Skeletal muscle satellite cell (primary cell): ENCODE data around the gene NOC2L.

Experiments
- H3K27me3 ChIP-seq: 2 replicates; pipeline ENCODE4 v1.7.0; 2013; ENCODE audit warnings: low read length; ENCODE audit not compliant: control insufficient read depth, insufficient read depth
- H3K36me3 ChIP-seq: 2 replicates; pipeline ENCODE4 v1.7.0; 2013; ENCODE audit warnings: mild to moderate bottlenecking, control low read depth, low read length; ENCODE audit not compliant: insufficient read depth
- H3K4me1 ChIP-seq: 2 replicates; pipeline ENCODE4 v1.7.0; 2013; ENCODE audit warnings: low read length; ENCODE audit not compliant: control insufficient read depth, insufficient read depth
- H3K4me2 ChIP-seq: 2 replicates; pipeline ENCODE4 v1.7.0; 2013; ENCODE audit warnings: mild to moderate bottlenecking, low read length
- H3K4me3 ChIP-seq: 2 replicates; pipeline ENCODE4 v1.7.0; 2013; ENCODE audit warnings: low read length
- H3K9ac ChIP-seq: 2 replicates; pipeline ENCODE4 v1.7.0; 2013; ENCODE audit warnings: mild to moderate bottlenecking, low read depth, low read length, moderate library complexity
- H3K9me3 ChIP-seq: replicated peaks from 2 replicates; pipeline ENCODE4 v1.7.0; 2013; ENCODE audit warnings: mild to moderate bottlenecking, control low read depth, low read length

NOC2L gene

DNA sequence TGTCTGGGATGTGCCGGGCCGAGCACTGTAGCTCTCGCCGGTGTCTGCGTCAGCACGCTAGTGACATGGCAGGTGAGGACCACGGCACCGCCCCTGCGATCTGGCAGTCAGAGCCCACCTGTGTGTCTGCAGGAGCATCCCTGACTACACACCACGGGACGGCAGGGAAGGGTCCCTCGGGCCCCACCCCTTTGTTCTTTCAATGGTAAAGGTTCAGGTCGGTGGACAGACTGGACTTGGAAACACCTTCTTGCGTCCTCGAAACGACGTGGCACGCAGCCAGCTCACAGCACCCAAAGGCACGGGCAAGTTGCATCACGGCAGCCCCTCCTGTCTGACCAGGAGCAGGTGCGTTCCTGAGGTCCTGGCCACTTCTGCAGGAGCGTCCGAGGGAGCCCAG is 39.0 kb downstream of the NOC2L start:
- no peaks in the 10 kb centered on the region for H3K9me3 ChIP-seq
- H3K4me1 ChIP-seq, result peaks cover 38% of the 10 kb centered on the region
- H3K4me3 ChIP-seq, result no peak overlapping the region
- peaks cover 37% of the 10 kb centered on the region for H3K27me3 ChIP-seq
- H3K4me2 ChIP-seq, result no peak overlapping the region
- H3K9ac ChIP-seq, result no peak overlapping the region
- no peaks in the 10 kb centered on the region for H3K36me3 ChIP-seq

DNA sequence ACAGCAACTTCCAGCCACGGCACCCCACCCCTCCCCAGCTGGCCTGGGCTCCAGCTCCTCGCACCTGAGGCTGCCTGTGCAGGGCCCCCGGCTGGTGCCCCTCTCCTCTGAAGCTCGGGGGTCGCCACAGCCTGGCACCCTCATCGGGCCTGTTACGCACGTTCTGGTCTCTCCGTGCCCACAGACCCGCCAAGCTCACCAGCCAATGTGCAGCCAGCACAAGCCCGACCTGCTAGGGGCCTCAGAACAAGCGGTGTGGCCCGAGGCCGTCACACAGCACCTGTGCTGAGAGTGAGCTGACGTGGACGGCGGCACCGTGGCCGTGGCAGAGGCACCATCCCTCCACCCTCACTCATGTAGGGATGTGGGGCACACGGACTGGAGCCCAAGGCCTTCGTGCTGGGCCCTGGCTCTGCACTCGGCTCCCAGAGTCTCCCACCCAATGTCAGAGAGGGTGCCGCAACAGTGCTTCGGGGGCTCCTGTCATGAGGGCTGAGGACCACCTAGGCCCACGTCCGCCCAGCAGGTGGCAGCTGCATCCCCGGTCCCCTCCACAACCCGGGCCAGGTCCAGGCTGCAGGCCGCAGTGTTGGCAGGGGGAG is 39.7 kb downstream of the NOC2L start:
- H3K9ac ChIP-seq, result no peak overlapping the region
- peaks cover 41% of the 10 kb centered on the region for H3K27me3 ChIP-seq
- peaks cover 38% of the 10 kb centered on the region for H3K4me1 ChIP-seq
- no peaks in the 10 kb centered on the region for H3K9me3 ChIP-seq
- H3K36me3 ChIP-seq, result no peaks in the 10 kb centered on the region
- no peak overlapping the region for H3K4me3 ChIP-seq
- no peak overlapping the region for H3K4me2 ChIP-seq

DNA sequence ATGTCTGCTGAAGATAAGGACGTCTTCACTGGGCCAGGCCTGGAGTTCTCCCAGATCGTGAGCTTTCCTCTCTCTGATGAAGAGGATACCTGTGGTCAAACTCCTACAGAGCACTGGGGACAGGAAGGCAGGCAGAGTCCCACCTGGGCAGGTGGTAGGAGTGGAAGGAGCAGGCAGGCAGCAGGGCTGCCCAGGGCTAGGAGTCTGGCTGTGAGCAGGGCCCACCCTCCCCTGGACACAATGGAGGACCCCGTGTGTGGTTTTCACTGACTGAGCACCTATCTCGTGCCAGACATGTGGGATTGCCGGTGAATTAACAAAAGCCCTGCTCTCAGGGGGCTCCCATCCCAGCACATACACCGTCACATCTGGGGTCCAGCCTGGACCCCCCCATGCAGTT is 40.2 kb downstream of the NOC2L start:
- H3K4me1 ChIP-seq, result peaks cover 38% of the 10 kb centered on the region
- H3K4me3 ChIP-seq, result no peak overlapping the region
- no peaks in the 10 kb centered on the region for H3K36me3 ChIP-seq
- H3K4me2 ChIP-seq, result no peak overlapping the region
- H3K9me3 ChIP-seq, result no peaks in the 10 kb centered on the region
- H3K9ac ChIP-seq, result no peak overlapping the region
- H3K27me3 ChIP-seq, result peaks cover 46% of the 10 kb centered on the region

DNA sequence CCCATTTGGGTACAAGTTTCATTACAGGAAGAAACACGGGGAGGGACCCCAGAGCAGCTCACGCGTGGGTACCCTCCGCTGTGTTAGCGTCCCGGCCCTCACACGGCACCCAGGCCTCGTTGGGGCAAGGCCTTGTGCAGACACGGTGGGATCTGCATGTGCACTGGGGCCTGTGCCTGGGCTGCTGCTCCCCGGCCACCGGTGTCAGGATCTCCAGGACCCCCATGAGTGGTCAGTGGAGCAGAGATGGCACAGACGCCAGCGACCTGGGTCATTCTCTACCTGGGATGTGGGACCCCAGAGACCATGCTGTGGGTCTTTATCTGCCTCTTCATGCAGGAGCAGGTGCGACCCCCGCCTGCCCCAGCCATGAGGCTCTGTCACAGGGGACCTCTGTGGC is 40.7 kb downstream of the NOC2L start:
- H3K36me3 ChIP-seq, result no peaks in the 10 kb centered on the region
- H3K4me2 ChIP-seq, result no peak overlapping the region
- H3K9ac ChIP-seq, result no peak overlapping the region
- no peaks in the 10 kb centered on the region for H3K9me3 ChIP-seq
- peaks cover 36% of the 10 kb centered on the region for H3K4me1 ChIP-seq
- no peak overlapping the region for H3K4me3 ChIP-seq
- H3K27me3 ChIP-seq, result peaks cover 50% of the 10 kb centered on the region

DNA sequence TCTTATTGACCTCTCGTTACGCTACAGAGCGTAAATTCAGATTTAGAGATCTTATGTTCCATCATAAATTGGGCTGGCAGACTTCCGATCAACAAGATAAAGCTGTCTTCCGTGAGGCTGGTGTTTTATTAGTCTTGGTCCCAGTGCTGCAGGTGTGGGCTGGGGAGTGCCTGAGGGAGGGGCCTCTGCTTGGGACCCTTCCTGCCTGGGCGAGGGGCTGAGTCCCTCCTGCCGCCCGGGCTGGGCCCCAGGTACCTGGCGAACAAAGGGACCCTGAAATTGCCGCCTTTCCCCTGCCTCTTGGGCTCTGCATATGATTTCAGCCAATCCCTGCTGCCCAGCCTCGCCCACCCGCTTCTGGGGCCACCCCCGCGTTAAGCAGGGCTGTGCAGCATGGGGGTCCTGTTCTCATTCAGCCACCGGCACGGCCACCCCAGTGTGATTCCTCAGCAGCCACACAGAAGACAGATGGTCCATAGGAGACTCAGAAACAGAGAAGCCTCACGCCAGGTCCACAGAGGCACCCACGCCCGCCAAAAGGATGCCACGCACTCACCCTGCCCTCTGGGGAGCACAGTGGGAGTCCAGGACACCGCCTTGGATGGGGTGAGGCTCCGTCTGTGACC is 41.5 kb downstream of the NOC2L start:
- Histone ChIP-seq H3K4me1 (peaks cover 29% of the 10 kb centered on the region), H3K36me3 (no peaks in the 10 kb centered on the region), H3K9me3 (no peaks in the 10 kb centered on the region), H3K4me3 (no peak overlapping the region), H3K27me3 (peaks cover 54% of the 10 kb centered on the region), H3K4me2 (no peak overlapping the region), H3K9ac (no peak overlapping the region)

DNA sequence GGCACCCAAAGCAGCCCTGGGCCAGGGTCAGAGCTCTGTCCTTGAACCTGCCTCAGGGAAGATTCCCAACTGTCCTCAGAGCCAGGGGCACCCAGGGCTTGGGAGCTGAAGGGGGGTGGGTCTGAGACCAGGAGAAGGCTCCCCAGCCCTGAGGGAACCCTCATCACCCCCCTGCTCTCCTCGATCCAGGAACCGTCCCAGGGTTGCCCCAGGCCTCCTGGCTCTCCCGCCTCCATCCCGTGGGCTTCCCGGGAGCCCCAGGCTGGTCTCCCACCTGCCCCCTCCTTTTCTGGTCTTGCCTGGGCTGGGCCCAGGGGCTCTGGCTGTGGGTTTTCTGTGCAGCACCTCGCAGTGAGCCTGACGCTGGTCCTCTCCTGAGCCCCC is 42.0 kb downstream of the NOC2L start:
- Histone ChIP-seq H3K4me3 (no peak overlapping the region), H3K36me3 (no peaks in the 10 kb centered on the region), H3K9me3 (no peaks in the 10 kb centered on the region), H3K27me3 (peaks cover 54% of the 10 kb centered on the region), H3K4me1 (peaks cover 29% of the 10 kb centered on the region), H3K9ac (no peak overlapping the region), H3K4me2 (peak overlapping the region; percentile 42)

DNA sequence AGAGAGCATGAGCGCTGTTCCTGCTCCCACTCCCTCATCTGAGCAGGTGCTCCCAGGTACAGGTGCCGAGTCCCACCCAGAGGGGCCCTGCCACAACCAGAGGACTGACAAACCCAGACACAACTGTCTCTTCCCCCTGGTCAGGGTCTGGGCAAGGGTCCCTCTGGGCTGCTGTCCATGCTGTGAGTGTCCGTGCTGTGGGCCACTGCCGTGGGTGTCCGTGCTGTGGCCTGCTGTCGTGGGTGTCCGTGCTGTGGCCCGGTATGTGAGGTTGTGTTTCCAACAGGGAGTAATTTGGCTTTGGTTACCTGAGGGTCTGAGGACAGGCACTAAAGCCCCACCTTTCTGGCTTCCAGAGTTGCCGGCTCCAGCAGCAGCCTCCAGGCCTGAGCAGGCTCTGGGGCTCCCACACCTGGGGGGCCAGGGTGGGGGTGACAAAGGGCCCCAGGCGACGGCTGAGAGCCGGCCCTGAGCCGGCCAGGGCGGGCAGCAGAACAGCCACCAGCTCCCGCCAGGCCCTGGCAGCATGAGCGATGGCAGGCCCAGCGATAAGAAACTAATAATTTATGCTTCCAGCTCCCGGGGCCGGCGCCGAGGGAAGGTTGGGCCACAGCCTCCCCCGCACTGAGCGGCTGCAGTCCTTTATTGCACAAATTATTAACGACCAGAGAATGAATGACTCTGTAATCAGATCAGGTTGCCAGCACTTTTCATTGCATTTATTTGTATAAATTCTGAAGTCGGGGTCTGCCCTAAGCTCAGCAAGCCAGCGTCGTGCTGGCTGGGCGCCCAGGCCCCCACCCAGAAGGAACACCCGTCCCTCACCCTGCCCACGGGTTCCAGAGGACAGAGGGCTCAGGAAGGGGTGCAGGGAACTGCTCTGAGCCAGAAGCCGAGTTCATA is 42.6 kb downstream of the NOC2L start:
- H3K4me2 ChIP-seq, result peak overlapping the region; percentile 42
- H3K4me1 ChIP-seq, result peaks cover 27% of the 10 kb centered on the region
- no peaks in the 10 kb centered on the region for H3K9me3 ChIP-seq
- H3K36me3 ChIP-seq, result no peaks in the 10 kb centered on the region
- no peak overlapping the region for H3K9ac ChIP-seq
- peaks cover 54% of the 10 kb centered on the region for H3K27me3 ChIP-seq
- H3K4me3 ChIP-seq, result no peak overlapping the region

DNA sequence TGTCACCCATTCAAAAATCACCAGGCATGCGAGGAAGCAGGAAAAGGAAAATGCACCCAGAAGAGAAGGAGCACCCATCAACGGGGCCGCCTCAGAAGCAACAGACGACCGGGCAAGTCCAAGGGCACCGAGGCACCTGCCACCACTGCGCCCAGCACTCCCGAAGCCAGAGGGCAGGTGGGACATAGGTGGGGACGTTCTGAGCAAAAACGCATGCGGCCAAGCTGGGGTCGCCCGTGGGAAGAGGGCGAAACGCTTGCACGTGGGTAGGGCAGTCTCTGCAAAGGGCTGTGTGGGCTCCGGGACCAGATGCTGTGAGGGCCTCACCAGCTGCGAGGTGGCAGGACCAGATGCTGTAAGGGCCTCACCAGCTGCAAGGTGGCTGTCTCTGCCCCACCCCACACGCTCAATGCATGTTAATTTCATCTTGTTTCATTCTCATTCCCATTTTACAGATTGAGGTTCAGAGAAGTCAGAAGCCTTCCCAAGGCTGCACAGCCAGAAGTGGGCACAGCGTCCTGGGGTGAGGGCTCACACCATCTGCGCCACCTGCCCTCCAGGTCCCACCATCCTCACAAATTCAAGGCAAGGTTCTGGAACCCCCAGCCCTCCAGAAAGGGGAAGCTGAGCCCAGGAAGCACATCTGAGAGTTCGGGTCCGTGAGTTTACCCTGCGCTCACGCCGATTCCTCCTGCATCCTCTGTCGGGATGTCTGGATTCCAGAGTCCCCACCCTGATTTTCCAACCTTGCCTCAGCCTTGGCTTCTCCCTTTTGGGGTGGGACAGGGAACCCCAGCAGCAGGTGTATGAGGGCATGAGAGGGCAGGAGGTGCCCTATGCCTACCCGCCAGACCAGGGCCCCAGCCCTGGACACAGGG is 43.5 kb downstream of the NOC2L start:
- Histone ChIP-seq H3K9me3 (no peaks in the 10 kb centered on the region), H3K36me3 (no peaks in the 10 kb centered on the region), H3K4me2 (no peak overlapping the region), H3K4me1 (peaks cover 27% of the 10 kb centered on the region), H3K27me3 (peaks cover 54% of the 10 kb centered on the region), H3K4me3 (no peak overlapping the region), H3K9ac (no peak overlapping the region)

DNA sequence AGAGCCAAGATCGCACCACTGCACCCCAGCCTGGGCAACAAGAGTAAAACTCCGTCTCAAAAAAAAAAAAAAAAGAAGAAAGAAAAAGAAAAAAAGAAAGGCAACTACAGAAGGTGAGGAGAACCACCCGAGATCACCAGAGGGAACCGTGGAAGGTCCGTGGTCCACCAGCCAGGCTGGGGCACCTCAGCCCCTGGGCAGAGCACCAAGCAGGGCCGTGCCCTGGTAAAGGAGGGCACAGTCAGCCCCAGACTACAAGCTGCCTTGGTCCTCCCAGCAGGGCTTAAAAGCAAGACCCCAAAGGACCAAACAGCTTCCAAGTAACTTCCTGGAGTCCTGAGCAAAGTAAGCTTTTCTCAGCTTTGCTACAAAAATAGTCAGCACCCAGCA is 44.2 kb downstream of the NOC2L start:
- H3K27me3 ChIP-seq, result peaks cover 51% of the 10 kb centered on the region
- H3K4me3 ChIP-seq, result no peak overlapping the region
- H3K9ac ChIP-seq, result no peak overlapping the region
- H3K36me3 ChIP-seq, result no peaks in the 10 kb centered on the region
- H3K4me1 ChIP-seq, result peaks cover 29% of the 10 kb centered on the region
- no peaks in the 10 kb centered on the region for H3K9me3 ChIP-seq
- no peak overlapping the region for H3K4me2 ChIP-seq

DNA sequence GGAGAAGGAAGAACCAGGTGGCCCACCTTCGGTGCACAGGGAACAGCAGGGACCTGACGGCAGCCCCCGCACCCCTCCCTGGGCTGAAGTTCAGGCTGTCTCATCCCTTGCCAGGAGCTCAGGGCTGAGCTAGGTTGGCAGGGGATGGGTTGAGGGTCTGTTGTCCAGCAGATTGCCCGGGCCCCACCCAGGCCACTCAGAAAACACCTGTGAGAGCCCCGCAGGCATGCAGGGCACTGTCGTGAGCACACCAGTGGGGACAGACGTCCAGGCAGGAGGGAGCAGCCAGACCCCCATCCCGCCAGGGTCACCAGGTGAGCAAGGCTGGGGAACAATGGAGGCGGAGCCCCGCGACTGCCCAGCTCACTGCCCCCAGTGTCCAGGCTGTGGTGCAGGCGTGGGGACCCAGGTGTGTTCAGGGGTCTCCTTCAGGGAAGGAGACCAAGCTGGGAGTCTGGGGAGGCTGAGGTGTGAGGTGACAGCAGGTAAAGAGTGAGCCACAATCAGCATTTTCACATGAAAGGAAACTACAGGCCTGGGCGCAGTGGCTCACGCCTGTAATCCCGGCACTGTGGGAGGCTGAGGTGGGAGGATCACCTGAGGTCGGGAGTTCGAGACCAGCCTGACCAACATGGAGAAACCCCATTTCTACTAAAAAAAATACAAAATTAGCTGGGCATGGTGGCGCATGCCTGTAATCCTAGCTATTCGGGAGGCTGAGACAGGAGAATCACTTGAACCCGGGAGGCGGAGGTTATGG is 44.7 kb downstream of the NOC2L start:
- H3K27me3 ChIP-seq, result peaks cover 45% of the 10 kb centered on the region

More for the DNA sequence above, 44.7 kb downstream of the NOC2L start:
- Histone ChIP-seq H3K4me1 (peaks cover 29% of the 10 kb centered on the region), H3K4me3 (no peak overlapping the region), H3K9me3 (no peaks in the 10 kb centered on the region), H3K9ac (no peak overlapping the region), H3K36me3 (no peaks in the 10 kb centered on the region), H3K4me2 (no peak overlapping the region)
